ENCODE results near the gene PRKAG2. TPM values are rescaled to one million over a fixed set of nuclear protein-coding genes. Genes with fewer than 3 reads are reported as not detected.
A peak's percentile ranks its signal among the peaks of the same experiment; 100 is the strongest.
"Not testable (repeated sequence)": the region's sequence is repeated elsewhere in the genome, so short reads cannot be mapped to it uniquely, and the experiment has no call there.

The PRKAG2 gene
- total RNA-seq, 1 donor from 2014 or later = 22.6 TPM

DNA sequence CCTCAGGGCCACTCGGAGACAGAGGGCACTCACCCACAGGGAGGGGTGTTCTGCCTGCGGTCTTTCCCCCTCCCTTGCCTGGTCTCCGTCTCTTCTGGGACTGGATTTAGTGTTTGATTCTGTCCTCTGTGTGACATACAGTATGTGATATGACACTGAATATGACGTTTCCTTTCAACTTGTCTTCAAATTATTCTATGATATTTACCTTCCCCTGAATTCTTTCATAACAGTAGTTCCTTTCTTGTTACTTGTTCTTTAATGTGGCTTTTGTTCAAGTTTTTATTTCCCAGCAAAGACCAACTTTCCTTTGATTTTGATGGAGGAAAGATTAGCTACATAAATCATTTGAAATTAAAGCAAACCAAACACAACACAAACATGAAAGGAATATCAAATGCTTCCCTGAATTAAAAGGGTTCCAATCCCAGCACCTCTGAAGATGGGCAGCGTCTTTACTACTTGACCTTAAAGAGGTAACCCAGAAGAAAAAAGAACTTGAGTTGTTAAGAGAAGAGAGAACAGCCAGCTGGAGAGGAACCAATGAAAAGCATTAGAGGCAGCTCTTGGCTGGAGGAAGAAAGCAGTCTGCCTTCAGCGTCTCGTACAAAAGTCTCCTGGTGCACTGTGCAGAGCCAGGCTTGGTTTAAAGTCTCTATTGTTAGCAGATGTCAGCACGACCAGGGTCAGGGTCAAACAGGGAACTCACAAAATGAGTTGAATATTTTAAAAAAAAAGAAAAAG, 338.9 kb downstream of the PRKAG2 start:
- DNase-seq (ENCODE audit: low read depth) = no peak

DNA sequence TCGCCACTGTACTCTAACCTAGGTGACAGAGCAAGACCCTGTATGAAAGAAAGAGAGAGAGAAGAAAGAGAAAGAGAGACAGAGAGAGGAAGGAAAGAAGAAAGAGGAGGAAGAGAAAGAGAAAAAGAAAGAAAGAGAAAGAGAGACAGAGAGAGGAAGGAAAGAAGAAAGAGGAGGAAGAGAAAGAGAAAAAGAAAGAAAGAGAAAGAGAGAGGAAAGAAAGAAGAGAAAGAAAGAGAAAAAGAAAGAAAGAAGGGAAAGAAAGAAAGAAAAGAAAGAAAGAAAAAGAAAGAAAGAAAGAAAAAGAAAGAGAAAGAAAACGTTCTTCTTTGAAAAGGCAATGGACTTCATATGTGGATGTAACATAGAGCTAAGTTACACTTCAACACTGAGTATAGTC, 340.7 kb downstream of the PRKAG2 start:
- DNase-seq (ENCODE audit: low read depth) = not testable (repeated sequence)

DNA sequence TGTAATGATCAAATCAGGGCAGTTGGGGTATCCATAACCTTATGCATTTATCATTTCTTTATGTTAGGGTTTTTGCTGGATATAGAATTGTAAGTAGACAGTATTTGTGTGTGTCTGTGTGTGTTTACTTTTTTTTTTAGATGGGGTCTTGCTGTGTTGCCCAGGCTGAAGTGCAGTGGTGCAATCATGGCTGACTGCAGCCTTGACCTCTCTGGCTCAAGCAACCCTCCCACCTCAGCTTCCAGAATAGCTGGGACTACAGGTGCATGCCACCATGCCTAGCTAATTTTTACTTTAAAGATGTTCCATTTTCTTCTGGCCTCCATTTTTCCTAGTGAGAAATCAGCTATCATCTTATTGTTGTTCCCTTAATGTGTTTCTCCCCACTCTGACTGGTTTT, 347.1 kb downstream of the PRKAG2 start:
- no peak for DNase-seq (ENCODE audit: low read depth)

DNA sequence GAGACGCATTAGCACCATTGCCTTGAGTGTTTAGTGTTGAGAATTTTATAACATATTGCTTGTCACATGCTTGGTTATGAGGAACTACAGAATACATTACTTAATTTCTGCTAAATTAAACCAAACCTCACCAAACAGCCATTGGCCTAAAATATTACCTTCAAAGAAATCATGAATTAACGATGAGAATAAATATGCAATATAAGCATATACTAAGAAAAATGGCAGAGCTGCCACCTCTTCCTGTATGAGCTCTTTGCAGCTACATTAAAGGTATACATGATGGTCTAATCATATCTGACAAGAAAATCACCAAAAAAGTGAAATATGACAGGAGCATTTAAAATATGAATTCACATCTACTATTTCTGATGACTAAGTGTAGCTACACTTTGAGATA, 352.1 kb downstream of the PRKAG2 start:
- DNase-seq (ENCODE audit: low read depth) = no peak

- no peak for DNase-seq (ENCODE audit: low read depth)
These were observed 352.6 kb downstream of the PRKAG2 start for GRCh38 chr7:151524331-151524730.

- DNase-seq (ENCODE audit: low read depth) = peak; percentile 32
These were observed 356.3 kb downstream of the PRKAG2 start for GRCh38 chr7:151520419-151521261.

DNA sequence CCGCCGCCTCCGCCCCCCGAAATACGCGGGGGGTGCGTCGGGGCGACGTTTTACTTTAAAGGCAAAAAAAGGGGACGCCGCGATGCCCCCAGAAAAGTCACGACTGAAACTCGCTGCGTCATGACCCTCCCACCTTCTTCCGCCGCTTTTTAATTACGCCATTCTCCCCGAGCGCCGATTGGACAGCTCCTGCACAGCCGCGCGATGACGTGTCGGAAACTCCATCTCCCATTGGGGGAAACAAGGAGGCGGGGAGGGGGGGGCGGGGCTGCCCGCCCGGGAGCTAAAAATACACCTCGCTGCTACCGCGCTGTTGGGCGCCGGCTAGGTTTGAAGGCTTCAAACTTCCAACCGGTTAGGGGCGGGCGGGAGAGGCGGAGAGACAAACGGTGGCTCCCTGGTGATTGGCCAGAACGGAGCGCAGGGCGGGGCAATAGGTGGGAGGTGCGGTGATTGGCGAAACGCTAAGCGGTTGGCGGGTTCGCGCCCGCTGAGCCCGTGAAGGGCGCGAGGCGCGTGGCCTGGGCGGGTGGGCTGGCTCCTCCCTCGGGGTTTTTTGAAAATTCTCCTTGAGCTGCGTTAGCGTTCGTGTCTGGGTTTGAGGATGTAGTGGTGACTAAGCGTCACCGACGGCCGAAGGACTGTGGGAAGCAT, 357.0 kb downstream of the PRKAG2 start, which contains the start of gene RHEB:
Gene RHEB (minus strand): TSS at position 131 of the 654 bp plus-strand sequence. CDS start 384 bp downstream, outside the sequence.
- DNase-seq (ENCODE audit: low read depth) = peak; percentile 100

DNA sequence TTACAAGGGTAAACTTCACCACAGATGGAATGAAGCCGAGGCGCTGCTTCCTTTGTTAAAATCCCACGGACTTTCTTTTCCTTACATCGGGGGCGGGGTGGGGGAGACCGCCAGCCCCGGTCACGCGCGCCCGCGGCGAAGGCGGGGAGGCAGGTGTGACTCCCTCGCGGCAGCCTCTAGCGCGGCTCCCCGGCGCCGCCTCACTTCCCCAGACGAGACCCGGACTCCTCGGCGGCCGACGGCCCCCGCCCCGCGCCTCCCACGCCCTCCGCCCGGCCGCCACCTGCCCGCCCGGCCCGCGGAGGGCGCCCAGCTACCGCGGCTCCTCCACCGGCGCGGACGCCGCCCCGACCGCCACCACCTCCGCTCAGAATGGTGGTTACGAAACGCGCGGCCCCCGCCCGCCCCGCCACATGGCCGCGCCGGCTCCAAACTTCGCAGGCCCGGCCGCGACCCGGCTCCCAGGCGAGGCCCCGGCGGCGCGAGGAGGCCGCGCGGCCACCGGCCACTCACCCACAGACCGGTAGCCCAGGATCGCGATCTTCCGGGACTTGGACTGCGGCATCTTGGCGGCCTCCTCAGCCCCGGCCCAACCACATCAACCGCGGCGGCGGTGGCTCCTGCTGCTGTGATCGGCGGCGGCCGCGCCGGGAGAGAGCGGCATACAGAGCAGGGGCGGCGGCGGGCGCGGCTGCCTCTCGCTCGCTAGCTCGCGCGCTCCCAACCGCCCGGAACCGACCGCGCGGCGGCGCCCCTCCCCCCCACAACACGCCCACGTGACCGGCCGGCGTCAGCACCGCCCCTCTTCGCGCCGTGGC, 357.8 kb downstream of the PRKAG2 start:
- peak; percentile 55 for DNase-seq (ENCODE audit: low read depth)

GRCh38 chr7:151518105-151518946, 358.6 kb downstream of the PRKAG2 start:
- peak; percentile 55 for DNase-seq (ENCODE audit: low read depth)

DNA sequence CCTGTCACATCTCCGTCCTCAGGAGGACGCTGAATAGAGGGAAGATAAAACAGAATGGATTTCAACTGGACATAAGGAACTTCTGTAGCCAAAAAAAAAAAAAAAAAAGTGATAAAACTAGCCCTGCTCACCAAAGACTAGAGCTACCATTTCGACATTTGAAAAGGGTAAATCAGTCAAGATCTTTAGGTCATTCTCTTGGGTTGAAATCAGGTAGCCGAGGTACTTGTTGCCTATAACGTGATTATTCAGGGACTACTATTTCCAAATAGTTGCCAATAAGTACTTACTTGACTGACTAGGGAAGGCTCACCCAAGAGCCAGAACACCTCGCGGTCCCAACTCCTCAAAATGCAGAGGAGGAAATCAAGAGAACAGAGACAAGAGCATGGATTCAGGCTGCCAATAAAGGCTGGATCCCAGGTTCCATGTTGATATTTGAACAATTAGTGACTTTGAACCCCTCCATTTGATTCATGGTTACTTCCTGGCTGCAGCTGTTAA, 359.3 kb downstream of the PRKAG2 start:
- DNase-seq (ENCODE audit: low read depth) = no peak

DNA sequence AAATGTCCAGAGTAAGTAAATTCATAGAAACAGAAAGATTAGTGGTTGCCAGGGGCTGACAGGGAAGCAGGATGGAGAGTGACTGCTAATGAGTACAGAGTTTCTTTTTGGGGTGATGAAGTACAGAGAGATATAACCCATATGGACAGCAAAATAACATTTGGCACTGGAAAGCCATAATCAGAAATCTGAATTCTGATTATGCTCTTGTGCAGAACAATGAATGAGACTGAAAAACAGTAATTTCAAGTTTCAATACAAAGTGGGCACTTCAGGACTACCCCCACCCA, 361.7 kb downstream of the PRKAG2 start:
- DNase-seq (ENCODE audit: low read depth) = no peak

DNA sequence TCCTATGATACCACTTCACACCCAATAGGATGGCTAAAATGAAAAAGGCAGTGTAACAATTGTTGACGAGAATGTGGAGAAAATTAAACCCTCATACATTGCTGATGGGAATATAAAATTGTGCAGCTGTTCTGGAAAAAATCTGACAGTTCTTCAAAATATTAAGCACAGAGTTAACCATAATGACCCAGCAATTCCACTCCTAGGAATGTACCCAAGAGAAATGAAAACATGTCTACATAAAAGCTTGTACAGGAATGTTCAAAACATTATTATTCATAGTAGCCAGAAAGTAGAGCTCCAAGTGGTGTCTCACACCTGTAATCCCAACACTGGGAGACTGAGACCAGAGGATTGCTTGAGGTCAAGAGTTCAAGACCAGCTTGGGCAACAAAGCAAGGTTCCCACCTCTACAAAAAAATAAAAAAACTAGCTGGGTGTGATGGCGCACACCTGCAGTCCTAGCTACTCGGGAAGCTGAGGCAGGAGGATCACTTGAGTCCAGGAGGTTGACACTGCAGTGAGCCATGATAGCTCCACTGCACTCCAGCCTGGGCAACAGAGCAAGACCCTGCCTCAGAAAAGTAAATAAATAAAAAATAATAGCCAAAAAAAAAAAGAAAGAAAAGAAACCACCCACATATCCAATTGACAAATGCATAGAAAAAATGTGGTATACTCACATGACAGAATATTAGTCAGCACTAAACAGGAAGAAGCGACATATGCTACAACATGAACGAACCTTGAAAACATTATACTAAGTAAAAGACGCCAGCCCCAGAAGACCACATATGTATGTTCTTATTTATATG, 362.2 kb downstream of the PRKAG2 start:
- peak; percentile 23 for DNase-seq (ENCODE audit: low read depth)

DNA sequence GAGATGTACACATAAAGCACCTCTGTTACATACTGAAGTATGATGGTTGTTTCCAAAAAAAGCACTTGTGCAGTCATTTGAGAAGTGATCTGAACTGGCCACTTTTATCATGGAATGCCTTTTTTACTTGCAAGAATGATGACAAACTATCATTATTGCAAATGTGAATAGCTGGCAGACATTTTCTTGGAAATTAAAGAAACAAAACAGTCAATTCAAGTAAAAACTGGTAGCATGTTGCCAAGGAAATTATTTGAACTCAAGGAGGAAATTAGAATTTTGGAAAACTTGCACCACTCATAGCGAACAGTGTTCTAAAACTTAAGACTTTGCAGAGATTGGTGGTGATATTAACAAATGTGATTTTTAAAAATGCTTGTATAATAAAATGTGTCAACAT, 363.8 kb downstream of the PRKAG2 start:
- no peak for DNase-seq (ENCODE audit: low read depth)

DNA sequence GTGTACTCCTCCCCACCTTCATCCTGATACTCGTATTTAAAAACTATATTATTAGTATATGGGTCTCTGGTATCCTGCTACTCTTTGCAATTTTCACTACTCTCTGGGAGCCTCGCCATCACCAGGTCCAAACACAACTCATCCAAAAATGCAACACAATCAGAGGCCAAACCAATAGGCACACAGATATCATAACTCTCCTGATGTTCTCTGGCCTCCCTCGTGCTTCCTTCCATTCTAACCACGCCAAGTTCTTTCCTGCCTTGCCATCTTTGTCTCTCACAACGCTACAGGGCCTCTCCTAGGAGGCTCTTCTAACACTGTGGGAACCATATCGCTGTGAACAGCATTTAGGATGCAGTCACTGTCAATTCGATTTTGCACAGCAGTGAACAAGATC, 364.6 kb downstream of the PRKAG2 start:
- no peak for DNase-seq (ENCODE audit: low read depth)

- no peak for DNase-seq (ENCODE audit: low read depth)
These were observed 365.0 kb downstream of the PRKAG2 start for GRCh38 chr7:151511946-151512345.

DNA sequence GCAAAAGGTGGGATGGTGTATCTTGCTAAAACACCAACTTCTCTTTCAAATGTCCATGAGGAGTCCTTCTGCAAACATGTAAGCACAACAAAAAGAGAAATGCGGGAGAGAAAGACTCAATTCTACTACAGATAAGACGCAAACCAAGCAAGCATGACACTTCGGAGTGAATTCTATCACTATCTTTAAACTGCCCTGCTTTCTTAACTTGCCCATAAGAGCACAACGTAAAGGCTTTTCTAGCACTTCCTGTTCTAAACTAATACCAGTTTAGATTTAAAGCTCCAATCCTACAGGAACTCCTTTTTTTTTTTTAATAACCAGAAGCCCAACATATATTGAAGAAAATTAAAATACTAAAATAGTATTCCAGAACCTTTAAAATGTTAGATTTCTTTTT, 365.6 kb downstream of the PRKAG2 start:
- no peak for DNase-seq (ENCODE audit: low read depth)

DNA sequence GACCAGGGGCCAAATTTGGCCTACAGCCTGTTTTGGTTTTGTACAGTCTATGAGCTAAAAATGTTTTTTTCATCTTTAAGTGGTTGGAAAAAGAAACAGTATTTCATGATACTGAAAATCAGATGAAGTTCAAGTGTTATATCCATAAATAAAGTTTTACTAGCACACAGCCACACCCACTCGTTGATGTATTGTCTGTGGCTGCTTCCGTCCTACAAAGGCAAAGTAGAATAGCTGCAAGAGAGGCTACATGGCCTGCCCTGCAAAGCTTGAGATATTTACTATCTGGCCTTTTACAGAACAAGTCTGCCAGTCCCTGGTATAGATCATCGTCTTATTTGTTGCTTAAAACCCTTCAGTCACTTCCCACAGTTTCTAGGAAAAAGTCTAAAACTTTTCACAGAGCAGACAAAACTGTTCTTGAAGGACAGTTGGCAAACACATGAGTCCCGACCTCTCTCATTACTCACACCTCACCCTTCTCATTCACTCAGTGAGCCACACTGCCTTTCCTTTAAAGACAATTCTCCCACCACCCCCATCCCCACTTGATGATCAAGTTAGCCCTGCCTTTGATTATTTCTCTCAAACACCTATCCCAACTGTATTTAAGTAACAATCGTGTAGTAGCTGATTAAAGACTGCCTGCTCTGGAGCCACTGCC, 367.1 kb downstream of the PRKAG2 start:
- DNase-seq (ENCODE audit: low read depth) = no peak

DNA sequence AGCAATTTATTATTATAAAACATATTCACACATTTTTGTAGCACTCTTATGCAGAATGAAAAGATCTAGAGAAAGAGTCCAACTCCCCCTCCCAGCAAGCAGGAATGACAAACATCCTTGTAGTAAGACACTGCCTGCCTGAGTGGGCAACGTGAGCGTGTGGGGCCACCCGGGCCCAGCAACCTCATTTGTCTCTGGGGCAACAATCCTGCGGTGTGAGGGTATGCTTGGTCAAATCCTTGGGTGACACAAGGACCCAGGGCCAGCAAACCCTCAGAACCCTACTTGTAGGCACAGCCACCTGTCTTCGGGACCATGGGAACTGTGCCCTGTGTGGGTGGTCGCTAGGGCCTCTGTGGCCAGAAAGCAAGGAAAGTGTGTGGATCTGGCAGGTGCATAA, 367.9 kb downstream of the PRKAG2 start:
- DNase-seq (ENCODE audit: low read depth) = peak; percentile 89

- no peak for DNase-seq (ENCODE audit: low read depth)
These were observed 369.1 kb downstream of the PRKAG2 start for GRCh38 chr7:151507806-151508205.

All from myocyte (in vitro differentiated cells).